OCI-LY1 (cell line): ENCODE data around the gene ARL10.
A peak's percentile ranks its signal among the peaks of the same experiment; 100 is the strongest.

Source experiments
- H2AFZ ChIP-seq: fragments of 200-600 bp; sonication (generic), shearing (Covaris generic); 2 replicates; pipeline ENCODE4 v1.6.0; 2014; ENCODE audit warnings: antibody characterized with exemption, mild to moderate bottlenecking, low read length
- H3F3A ChIP-seq: fragments of 200-600 bp; sonication (generic), shearing (Covaris generic); 2 replicates; pipeline ENCODE4 v1.6.0; 2014; ENCODE audit warnings: mild to moderate bottlenecking, antibody characterized with exemption, low read length, moderate library complexity; ENCODE audit not compliant: insufficient read depth
- H3K27ac ChIP-seq: fragments of 200-600 bp; sonication (generic); 2 replicates; pipeline ENCODE4 v1.5.1; 2014; ENCODE audit warnings: low read length, mixed run types, mild to moderate bottlenecking, low read depth; ENCODE audit not compliant: poor library complexity, severe bottlenecking
- H3K27me3 ChIP-seq: fragments of 200-600 bp; sonication (generic); 2 replicates; pipeline ENCODE4 v1.6.0; 2014; ENCODE audit warnings: antibody characterized with exemption, mild to moderate bottlenecking, low read length, moderate library complexity; ENCODE audit not compliant: insufficient read depth
- H3K36me3 ChIP-seq: fragments of 200-600 bp; sonication (generic); 2 replicates; pipeline ENCODE4 v1.6.1; 2014; ENCODE audit warnings: mild to moderate bottlenecking, antibody characterized with exemption, low read length, moderate library complexity, mixed read lengths; ENCODE audit not compliant: insufficient read depth
- H3K4me1 ChIP-seq: fragments of 200-600 bp; sonication (generic); 2 replicates; pipeline ENCODE4 v1.5.1; 2014; ENCODE audit warnings: mild to moderate bottlenecking, low read length, moderate library complexity; ENCODE audit not compliant: insufficient read depth, severe bottlenecking
- H3K4me2 ChIP-seq: fragments of 200-600 bp; sonication (generic), shearing (Covaris generic); 2 replicates; pipeline ENCODE4 v1.6.1; 2014; ENCODE audit warnings: low read length
- H3K4me3 ChIP-seq: fragments of 200-600 bp; sonication (generic); 2 replicates; pipeline ENCODE4 v1.5.1; 2014; ENCODE audit warnings: low read length, low read depth, mild to moderate bottlenecking, mixed read lengths; ENCODE audit not compliant: poor library complexity, severe bottlenecking
- H3K79me2 ChIP-seq: fragments of 200-600 bp; shearing (Covaris generic); 2 replicates; pipeline ENCODE4 v1.6.1; 2016; ENCODE audit warnings: mixed run types, low read length, mixed read lengths; ENCODE audit not compliant: insufficient read depth
- H3K9ac ChIP-seq: fragments of 200-600 bp; sonication (generic), shearing (Covaris generic); 2 replicates; pipeline ENCODE4 v1.6.1; 2014; ENCODE audit warnings: mild to moderate bottlenecking, low read length, mixed read lengths
- H3K9me2 ChIP-seq: fragments of 200-600 bp; sonication (generic), shearing (Covaris generic); 2 replicates; pipeline ENCODE4 v1.6.1; 2014; ENCODE audit warnings: low read depth, mild to moderate bottlenecking, low read length, mixed read lengths
- H3K9me3 ChIP-seq: fragments of 200-600 bp; shearing (Covaris generic); 2 replicates; pipeline ENCODE4 v1.6.1; 2014; ENCODE audit warnings: low read length, mixed read lengths
- H4K20me1 ChIP-seq: fragments of 200-600 bp; sonication (generic), shearing (Covaris generic); 2 replicates; pipeline ENCODE4 v1.6.0; 2016; ENCODE audit warnings: mild to moderate bottlenecking, low read length; ENCODE audit not compliant: insufficient read depth
- CTCF ChIP-seq: fragments of 200-600 bp; sonication (generic), shearing (Covaris generic); IDR thresholded peaks from 2 replicates; pipeline ENCODE4 v1.5.1; 2017; ENCODE audit warnings: mild to moderate bottlenecking, antibody characterized with exemption, low read length, moderate library complexity, mixed read lengths
- EZH2 ChIP-seq: fragments of 200-600 bp; sonication (generic), shearing (Covaris generic); IDR thresholded peaks from 2 replicates; pipeline ENCODE4 v1.8.0; 2017; ENCODE audit warnings: borderline replicate concordance, mixed run types, mild to moderate bottlenecking, antibody characterized with exemption, low read length, moderate library complexity, mixed read lengths

ARL10 gene

GRCh38 chr5:176362233-176362490 is 3.1 kb upstream of the ARL10 start:
- Histone ChIP-seq H3K27ac (no peak overlapping the region), H3K79me2 (peaks cover 8% of the 10 kb centered on the region; the same call in 1 of the 2 replicates)

GRCh38 chr5:176364765-176365350 is 429 bp upstream of the ARL10 start:
- H3K9ac ChIP-seq: peak overlapping the region; percentile 68
- H3K9me2 ChIP-seq: no peaks in the 10 kb centered on the region
- no peaks in the 10 kb centered on the region for H3K9me3 ChIP-seq
- peak overlapping the region; percentile 89; the same call in 1 of the 2 replicates for H2AFZ ChIP-seq
- peak overlapping the region; percentile 90 for H3K4me2 ChIP-seq
- H3F3A ChIP-seq: no peaks in the 10 kb centered on the region
- peak overlapping the region; percentile 63 for H3K4me3 ChIP-seq
- H4K20me1 ChIP-seq: no peaks in the 10 kb centered on the region
- H3K4me1 ChIP-seq: peaks cover 15% of the 10 kb centered on the region
- peaks cover under 1% of the 10 kb centered on the region; the same call in 1 of the 2 replicates for H3K36me3 ChIP-seq
- no peak overlapping the region for H3K27ac ChIP-seq
- H3K27me3 ChIP-seq: no peaks in the 10 kb centered on the region
- peaks cover 8% of the 10 kb centered on the region; the same call in 1 of the 2 replicates for H3K79me2 ChIP-seq
- TF ChIP-seq EZH2: no peak
- TF ChIP-seq CTCF: no peak

More at GRCh38 chr5:176362233-176362490, 3.1 kb upstream of the ARL10 start:
- no peaks in the 10 kb centered on the region for H4K20me1 ChIP-seq
- H3K4me3 ChIP-seq: peak overlapping the region; percentile 86
- H3K27me3 ChIP-seq: no peaks in the 10 kb centered on the region
- H3K9me2 ChIP-seq: no peaks in the 10 kb centered on the region
- H3K9ac ChIP-seq: peak overlapping the region; percentile 84
- peak overlapping the region; percentile 94 for H3K4me2 ChIP-seq
- H3K36me3 ChIP-seq: peaks cover 21% of the 10 kb centered on the region
- H3F3A ChIP-seq: no peaks in the 10 kb centered on the region
- H3K9me3 ChIP-seq: no peaks in the 10 kb centered on the region
- H2AFZ ChIP-seq: 0 out of 2 replicates have a peak overlapping the region, but pooled peaks have one; percentile 5
- no peak for TF ChIP-seq EZH2
- TF ChIP-seq CTCF: no peak
- H3K4me1 ChIP-seq: peaks cover 15% of the 10 kb centered on the region

- Histone ChIP-seq H3F3A (no peaks in the 10 kb centered on the region), H3K9me3 (no peaks in the 10 kb centered on the region), H4K20me1 (no peaks in the 10 kb centered on the region), H3K27ac (no peak overlapping the region), H2AFZ (no peak overlapping the region), H3K4me2 (peak overlapping the region; percentile 90), H3K36me3 (no peaks in the 10 kb centered on the region), H3K9me2 (no peaks in the 10 kb centered on the region), H3K4me1 (peaks cover 15% of the 10 kb centered on the region), H3K4me3 (peak overlapping the region; percentile 63), H3K79me2 (no peaks in the 10 kb centered on the region), H3K9ac (no peak overlapping the region; the same call in 1 of the 2 replicates), H3K27me3 (no peaks in the 10 kb centered on the region)
- TF ChIP-seq CTCF: no peak
- no peak for TF ChIP-seq EZH2
Measured at GRCh38 chr5:176366232-176366894, 1.1 kb downstream of the ARL10 start.
